Stimulated activated CD4-positive, alpha-beta T cell treated with anti-CD3 and anti-CD28 coated beads, Interleukin-1b, Interleukin-23, amount 100 ng/mL, for 48 hours (primary cell): ENCODE results near the gene PNRC1.
A peak's percentile ranks its signal among the peaks of the same experiment; 100 is the strongest.
"Not testable (repeated sequence)": the region's sequence is repeated elsewhere in the genome, so short reads cannot be mapped to it uniquely, and the experiment has no call there.

Source experiments
- DNase-seq: peaks from one replicate; pipeline ENCODE4 v3.0.0-alpha.2; 2020

Gene PNRC1

DNA sequence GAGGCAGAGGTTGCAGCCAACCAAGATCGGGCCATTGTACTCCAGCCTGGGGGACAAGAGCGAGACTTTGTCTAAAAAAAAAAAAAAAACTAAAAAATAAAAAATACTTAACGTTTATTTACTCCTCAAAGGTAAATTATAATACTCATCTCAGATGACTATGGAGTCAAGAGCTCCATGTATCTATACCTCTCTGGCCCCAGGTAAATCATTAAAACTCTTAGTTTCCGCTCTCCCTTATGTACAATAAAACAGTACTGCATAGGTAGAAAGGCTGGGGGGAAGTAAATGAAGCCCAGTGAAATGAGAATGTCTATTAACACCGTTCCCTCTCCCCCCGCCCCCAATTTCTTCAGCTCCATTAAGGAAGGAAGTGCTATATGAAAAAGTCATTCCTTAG is 36.2 kb downstream of the PNRC1 start:
- DNase-seq = no peak

DNA sequence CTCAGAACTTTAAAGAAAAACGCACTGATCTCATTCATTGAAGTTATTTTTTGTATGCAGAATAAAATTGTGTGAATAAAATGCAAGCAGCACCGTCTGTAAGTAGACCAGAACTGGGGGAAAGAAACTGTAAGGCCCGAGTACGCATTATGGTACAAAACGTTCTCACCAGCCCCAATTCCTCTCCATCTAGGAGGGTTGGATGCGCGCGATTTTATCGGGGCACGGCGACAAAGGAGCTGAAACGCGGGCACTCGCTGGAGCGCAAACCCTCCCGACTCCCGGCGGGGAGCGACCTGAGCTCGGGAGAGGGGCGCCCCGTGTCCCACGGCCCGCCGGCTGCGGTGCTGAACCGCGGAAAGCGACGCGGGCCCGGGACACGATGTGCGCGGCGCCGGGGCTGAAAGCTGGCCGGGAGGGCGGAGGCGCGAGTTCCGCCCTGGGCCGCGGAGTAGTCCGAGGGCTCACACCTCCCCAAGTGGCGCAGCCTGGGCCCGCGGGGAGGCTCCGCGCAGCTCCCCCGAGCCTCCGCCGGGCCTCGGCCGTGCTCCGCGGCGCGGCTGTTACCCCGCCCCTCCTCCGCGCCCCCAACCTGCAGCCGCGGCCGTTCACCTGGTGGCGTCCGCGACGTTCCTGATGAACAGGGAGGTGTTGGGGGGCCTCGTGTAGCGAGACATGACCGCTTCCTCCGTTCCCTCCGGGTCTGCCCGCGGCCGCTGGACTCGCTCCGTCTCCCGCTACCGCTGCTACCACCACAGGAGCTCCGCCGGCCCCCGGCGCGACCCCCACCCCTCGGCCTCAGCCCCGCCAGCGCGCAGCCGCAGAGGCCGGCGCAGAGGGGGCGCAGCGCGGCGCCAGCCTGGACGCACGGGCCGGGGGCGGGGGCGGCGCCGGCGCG is 36.9 kb downstream of the PNRC1 start, which contains the start of gene SRSF12:
Gene SRSF12, minus strand, starts transcription at position 861 of the 898 bp plus-strand sequence. Its CDS starts 184 bp downstream, at position 677.
- DNase-seq = peak; percentile 4

DNA sequence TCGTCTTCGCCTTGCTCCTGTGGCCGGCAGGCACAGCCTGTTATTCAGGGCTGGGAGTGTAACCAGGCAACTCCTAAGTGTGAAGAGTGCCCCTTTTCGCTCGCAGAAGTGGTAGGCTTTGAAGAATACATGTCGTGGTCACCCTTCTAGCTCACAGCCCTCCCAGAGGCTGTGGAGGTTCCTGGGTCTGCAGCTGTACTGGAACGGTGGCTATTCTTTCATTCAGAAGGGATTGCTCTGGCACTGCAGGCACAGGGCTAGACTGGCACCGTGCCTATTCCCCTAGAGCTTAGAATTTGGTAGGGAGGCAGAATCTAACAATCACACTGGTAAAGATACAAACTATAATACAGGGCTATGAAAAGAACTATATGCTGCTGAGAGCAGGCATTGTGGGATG is 38.4 kb downstream of the PNRC1 start:
- no peak for DNase-seq

- no peak for DNase-seq
Observed at GRCh38 chr6:89120371-89120770, 39.8 kb downstream of the PNRC1 start.

- DNase-seq = no peak
Observed at GRCh38 chr6:89121934-89122333, 41.4 kb downstream of the PNRC1 start.

- no peak for DNase-seq
Observed at GRCh38 chr6:89122625-89123024, 42.1 kb downstream of the PNRC1 start.

DNA sequence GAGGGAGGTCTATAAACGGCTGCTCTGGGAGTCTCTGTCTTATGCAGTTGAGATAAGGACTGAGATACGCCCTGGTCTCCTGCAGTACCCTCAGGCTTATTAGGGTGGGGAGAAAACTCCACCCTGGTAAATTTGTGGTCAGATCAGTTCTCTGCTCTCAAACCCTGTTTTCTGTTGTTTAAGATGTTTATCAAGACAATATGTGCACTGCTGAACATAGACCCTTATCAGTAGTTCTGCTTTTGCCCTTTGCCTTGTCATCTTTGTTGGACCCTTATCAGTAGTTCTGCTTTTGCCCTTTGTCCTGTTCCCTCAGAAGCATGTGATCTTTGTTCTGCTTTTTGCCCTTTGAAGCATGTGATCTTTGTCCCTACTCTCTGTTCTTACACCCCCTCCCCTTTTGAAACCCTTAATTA is 47.7 kb downstream of the PNRC1 start:
- not testable (repeated sequence) for DNase-seq

DNA sequence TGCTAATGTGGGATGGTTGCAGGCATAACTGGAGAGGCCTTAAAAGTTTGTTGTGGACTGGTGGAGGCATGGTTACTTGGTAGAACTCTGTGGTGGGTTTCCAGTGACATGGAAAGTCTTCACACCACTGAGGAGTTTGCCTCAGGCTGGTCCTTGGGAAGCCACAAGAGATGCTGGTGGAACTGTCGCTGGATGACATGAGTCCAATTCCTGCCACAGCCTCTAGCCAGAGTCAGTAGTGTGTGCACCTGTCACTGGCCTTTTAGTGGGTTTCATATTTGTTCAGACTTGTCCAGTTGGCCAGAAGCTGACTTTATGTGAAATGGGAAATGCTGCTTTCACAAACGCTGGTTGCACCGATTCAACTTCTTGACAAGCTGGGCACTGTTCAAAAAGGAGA is 51.0 kb downstream of the PNRC1 start:
- DNase-seq = no peak

- DNase-seq = no peak
Observed at GRCh38 chr6:89132057-89132456, 51.5 kb downstream of the PNRC1 start.

- DNase-seq = no peak
Observed at GRCh38 chr6:89133981-89134380, 53.4 kb downstream of the PNRC1 start.

DNA sequence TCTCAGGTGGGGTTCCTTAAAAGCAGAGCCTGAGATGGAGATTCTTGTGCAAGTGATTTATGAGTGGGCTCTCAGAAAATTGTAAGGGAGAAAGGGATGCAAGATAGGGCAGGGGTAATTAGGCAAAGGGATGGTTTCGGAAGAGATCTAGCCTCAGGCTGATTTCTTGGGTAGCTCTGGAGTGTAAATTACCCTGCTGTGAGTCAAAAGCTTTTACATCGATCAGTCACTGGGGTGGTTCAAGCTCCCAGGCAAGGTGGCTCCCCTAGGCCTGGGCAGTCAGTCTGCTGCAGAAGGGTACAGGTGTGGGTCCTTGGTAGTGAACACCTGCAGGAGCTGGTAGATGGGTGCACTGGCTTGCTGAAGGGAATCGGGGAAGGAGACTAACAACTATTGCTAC is 54.2 kb downstream of the PNRC1 start:
- DNase-seq = no peak
